Central memory CD4-positive, alpha-beta T cell (primary cell): ENCODE measurements around the gene CCDC3.

Experiments
- DNase-seq: peaks from one replicate; pipeline ENCODE4 v3.0.0; 2022

The CCDC3 gene

DNA sequence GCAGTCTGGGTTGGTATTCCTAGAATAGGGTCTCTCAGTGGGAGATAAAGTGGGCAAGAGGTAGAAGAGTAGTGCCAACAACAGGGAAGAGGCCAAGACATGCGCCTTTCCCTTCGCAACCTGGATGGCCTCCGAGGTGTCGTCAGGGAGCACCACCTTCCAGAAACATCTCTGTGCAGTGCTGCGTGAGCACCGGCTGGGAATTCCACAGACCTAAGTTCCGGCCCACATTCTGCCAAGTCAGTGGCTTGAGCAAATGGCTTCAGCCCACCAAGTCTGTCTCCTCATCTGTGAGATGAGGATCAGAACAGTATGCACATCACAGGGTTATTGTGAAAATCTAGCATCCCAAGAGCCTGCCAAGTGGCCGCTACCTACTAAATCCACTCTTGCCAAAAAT, 40.6 kb downstream of the CCDC3 start:
- DNase-seq: no peak

DNA sequence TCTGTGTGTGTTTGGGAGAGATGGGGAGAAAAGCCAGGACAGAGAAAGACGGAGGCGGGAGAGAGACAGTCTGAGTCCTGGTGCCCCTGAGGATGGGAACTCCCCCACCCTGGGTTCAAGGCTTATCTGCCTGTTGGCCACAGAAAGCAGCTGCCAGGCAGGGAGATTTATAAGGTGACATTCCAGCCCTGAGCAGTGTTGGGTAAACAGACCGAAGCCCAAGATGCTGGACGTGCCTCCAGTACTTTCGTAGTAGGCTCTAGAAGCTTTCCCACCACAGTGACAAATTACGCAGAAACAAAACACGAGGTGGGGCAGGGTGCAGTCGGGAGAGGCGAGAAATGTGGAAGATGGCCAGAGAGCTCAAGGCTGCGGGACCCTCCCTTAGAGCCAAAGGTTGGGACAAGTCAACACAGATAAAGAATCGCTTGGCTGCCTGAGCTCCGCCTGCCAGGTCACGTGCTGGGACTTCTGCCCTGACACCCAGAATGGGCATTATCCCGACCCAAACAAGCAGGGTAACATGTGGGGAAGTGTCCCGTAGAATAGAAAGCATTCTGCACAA, 41.1 kb downstream of the CCDC3 start:
- DNase-seq: no peak

DNA sequence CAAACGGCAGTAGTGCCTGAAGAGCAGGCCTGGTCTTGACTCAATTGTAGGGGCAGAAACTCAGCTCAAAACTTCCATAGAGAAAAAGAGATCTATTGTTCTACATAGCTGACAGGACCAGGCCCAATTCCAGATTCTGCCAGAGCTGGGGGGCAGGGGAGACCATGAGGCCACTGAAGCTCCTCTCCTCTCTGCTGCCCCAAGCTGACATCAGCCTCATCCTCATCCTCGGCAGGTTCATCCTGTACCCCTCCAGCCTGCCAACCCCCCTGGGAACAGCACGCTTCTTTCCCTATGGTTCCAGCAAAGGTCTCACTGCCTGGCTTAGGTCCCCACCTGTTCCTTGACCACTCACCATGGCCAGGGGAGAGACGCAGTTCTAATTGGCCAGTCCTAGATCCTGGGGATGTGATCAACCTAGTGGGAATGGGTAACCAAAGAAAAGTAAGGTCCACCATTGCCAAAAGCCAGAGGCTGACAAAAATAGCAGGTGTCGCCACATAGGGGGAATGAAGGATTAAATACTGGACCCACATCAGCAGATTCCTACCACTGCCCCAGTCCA, 42.9 kb downstream of the CCDC3 start:
- DNase-seq: no peak

DNA sequence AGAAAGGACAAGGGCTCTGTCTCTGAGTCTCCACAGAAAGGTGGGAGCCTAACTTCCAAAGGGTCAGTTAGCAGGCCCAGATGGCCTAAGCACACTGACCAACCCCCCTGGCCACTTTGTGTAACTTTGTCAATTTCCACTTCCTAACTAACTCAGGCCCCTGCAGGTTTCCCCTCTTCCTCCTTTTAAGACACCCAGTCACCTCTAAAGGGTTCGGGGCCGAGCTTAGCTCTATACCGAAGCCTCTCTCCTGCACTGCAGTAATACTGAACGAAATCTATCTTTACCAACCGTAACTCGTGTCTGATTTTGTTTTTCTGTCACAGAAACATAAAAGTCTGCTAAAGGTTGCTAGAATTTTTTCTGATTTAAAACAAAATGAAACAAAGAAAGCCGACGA, 44.4 kb downstream of the CCDC3 start:
- no peak for DNase-seq

DNA sequence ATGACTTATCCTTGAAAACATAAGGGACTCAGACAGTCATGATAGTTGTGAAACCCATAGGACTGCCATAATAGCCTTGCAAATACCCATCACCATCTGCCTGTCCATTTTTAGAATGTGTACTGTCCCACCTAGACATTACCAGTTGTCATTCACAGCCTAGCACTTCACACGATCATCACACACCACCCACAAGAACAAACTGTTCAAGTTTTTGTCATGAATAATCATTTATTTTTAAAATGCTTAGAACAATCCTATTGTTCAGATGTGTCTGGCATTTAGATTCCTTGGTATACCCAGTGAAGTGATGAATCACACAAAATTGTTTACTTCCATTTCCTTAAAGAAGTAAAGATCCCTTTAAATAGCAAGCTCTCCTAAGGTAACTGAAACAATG, 46.6 kb downstream of the CCDC3 start:
- DNase-seq: no peak

DNA sequence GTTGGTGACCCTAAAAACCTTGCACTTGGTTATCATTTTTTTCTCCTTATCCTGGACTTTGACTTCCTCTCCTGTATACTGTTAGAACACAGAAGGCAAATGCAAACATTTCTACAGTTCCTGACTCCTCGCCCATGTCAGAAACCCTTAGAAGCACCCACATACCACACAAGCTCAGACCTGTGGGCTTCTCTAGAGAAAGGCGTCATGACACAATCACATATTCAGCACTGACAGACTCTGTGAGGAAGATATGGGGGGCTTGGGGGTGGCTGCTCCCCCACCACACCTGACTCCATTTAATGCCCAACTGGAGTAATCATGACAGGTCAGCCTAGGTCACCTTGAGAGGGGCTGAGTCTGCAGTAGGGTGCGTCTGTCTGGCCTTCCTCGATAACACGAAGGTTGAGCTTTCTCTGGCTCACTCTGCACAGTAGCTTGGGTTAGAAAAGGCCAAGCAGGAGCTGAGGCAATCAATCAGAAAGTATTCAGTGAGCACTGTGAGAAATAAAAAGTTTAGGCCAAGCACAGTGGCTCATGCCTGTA, 50.9 kb downstream of the CCDC3 start:
- DNase-seq: no peak

DNA sequence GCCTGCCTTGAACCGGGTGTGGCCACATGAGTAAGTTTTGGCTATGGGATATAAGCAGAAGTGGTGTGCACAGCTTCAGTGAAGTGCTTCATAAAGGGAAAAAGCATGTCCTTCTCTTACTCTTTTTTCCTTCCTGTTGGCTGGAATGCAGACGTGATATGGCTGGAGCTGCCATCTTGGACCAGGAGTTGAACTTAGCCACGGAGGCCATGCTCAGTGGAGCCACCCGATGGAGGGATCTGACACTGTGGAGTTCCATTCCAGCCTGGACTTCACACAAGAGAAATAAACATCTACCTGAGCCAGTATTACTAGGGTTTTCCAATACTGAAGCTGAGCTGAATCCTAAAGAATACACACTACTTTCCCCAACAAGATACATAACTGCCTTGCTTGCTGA, 52.3 kb downstream of the CCDC3 start:
- DNase-seq: no peak

DNA sequence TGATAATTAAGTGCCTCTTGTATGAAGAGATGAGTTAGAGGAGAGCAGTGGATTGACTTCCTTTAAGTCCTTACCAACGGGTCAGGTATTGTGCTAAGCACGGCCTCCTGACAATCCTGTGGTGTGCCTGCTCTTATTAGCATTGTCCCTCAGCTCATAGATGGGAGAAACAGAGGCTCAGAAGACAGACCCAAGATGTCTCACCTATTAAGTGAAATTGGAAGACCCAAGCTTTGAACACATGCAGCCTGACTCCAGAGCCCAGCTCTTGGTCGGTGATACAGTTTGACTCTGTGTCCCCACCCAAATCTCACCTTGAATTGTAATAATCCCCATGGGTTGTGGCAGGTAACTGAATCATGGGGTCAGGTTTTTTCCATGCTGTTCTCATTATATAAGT, 53.8 kb downstream of the CCDC3 start:
- no peak for DNase-seq

DNA sequence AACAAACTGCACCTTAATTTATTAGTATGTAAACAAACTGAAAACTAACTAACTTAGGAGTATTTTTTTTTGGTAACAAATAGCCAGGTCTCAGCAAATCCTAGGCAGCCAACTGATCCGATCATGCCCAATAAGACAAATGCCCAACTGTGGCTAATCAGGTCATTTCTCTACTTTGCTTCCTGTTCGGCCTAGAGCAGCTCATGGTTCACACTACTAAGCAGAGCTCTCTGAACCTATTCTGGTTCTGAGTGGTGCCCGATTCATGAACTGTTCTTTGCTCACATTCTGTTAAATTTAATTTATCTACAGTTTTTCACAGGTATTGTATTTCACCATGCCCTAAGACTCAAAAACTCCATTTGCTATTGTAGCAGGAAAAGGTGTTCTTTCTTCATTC, 55.1 kb downstream of the CCDC3 start:
- DNase-seq: no peak

DNA sequence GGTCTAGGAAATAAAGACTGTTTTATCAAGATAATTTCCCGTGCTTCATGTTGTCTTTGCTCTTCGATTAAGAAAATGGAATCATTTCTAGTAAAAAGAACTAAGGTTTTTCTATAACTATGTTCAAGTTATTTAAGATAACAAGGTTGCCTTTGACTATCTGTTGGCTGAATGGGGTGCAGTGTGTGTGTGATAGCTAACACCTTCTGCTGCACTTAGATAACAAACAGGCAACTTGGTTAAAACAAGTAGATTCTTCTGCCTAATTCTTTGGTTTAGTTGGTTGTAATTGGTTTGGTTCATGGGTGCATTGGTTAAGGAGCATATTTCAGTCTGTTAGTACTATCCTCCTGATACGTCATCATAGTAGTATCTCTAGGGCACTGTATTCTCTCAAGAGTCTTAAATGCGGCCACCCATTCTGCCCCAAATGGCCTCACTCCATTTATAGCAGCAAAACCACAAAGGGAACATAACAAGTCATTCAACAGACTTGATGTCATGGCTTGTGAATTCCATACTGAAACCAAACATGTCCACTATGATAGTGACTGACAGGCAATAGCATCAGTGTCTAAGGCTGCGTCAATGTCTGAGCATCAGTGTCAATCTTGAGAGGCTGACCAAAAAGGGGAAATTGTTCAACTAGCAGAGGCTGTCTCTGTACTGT, 55.7 kb downstream of the CCDC3 start:
- DNase-seq: no peak

DNA sequence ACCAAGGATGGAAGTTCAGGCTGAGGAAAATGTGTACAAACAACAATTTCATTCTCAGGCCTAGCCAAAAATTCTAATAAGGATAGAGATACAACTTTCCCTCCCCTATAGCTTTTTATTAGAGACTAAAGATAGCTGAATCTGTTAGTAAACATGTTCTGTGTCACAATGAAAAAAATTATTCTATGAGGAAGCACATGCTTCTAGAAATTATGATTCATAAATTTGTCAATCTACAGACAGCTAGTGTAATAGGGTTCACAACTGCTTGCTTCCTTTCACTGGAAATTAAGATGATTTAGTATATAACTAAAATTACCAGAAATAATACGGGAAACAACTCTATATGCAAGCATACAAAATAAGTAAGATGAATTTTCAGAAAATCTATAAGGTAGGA, 56.6 kb downstream of the CCDC3 start:
- DNase-seq: no peak

DNA sequence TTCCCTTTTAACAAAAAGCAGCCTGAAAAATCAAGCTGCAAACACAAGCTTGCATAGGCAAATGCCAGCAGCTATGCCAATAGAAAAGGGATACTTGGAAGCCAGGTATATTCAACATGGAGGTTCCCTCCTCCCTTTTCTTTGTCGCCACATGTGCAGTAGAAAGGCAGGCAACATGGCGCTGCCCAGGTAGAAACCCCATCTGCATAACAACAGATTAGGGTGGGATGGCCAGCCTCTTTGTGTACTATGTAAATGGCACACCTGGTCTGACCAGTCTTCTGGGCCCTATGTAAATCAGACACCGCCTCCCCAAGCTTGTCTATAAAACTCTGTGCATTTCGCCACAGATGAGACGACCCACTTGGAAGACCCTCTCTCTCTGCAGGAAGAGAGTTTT, 58.1 kb downstream of the CCDC3 start:
- no peak for DNase-seq

DNA sequence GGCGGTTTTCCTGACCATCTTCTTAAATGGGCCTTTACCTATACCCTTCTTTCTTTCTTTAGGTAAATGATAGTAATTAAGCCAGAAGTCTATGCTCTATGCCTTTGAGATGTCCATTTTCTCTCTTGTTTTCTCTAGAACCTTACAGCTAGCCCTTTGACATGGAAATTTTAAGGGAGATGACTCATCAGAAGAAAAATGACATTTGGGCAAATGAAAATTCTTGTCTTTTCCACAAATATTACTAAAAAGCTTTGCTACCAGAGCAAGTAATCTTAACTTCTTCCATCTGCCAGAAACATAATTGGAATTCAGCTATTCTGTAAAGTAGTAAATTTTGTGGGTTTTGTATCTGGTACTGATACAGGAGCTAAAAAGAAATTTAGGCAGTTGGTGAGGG, 59.5 kb downstream of the CCDC3 start:
- no peak for DNase-seq

DNA sequence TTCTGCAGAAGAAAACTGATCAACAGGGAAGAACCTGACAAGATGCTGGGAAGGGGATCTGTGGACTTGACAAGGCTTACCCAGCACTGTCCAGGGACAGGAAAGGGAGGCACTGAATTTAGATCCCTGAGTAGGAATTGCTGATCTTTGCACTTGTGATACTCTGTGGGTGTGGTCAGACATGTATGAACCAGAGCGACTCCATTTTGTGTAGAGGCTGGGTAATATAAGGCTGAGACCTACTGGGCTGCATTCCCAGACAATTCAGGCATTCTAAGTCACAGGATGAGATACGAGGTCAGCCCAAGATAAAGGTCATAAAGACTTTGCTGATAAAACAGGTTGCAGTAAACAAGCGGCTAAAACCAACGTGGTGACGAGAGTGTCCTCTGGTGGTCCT, 60.7 kb downstream of the CCDC3 start:
- no peak for DNase-seq

DNA sequence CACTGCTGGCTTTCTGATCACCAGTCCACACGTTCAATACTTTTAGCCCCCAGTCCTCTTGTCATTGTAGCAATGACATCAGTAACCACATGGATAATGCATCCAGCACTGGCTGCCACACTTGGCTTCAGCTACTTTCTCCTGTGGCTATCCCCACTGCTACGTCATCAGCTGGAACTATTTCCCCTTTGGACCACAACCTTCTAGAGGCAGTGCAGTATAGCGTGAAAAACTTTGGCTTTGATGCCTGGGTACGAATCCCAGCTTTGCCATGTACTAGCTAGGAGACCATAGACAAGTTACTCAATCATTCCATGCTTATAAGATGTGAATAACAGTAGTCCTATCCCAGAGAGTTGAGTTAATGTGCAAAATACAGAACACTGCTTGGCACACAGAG, 63.2 kb downstream of the CCDC3 start:
- DNase-seq: no peak

DNA sequence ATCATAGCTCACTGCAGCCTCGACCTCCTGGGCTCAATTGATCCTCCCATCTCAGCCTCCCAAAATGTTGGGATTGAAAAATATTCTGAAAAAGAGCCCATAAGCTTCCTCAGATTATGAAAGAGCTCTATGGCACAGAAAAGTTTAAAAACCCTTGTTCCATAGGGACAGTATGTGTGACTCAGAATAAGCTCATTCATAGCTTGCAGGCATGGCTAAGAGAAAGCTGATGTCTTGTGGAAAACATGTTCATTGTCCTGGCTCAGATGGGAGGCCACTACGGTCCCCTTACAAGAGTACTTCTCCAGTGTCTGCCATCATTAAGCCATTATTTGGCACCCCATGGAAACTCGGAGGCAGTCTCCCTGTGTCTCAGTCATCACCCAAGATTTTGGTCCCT, 64.0 kb downstream of the CCDC3 start:
- no peak for DNase-seq

DNA sequence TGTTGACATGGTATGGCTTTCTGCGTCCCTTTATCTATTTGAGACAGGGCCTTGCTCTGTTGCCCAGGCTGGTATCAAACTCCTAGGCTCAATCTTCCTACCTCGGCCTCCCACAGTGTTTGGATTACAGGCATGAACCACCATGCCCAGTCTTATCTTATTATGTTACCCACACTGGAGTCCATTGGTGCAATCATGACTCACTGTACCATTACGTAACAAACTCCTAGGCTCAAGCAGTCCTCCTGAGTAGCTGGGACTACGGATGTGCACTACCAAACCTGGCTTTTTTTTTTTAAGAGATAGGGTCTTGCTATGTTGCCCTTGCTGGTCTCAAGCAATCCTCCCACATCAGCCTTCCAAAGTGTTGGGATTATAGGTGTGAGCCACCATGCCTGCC, 66.7 kb downstream of the CCDC3 start:
- no peak for DNase-seq

DNA sequence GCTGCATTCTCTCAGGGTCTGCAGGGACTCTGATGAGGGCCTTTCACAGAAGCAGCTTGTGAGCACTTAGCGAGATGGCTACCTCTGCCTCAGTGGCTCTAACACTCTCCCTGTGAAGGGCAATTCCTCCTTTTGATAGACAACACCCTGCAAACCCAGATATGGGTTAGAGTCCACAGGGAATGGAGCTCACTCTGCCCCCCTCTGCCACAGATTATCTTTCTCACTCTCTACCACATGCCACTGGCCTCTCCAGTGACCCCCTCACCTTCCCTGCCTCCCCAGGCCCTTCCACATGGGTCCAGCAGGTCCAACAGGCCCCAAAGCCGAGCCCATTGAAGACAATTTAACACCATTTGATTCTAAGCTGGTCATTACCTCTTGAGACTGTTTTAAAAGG, 72.1 kb downstream of the CCDC3 start:
- no peak for DNase-seq

DNA sequence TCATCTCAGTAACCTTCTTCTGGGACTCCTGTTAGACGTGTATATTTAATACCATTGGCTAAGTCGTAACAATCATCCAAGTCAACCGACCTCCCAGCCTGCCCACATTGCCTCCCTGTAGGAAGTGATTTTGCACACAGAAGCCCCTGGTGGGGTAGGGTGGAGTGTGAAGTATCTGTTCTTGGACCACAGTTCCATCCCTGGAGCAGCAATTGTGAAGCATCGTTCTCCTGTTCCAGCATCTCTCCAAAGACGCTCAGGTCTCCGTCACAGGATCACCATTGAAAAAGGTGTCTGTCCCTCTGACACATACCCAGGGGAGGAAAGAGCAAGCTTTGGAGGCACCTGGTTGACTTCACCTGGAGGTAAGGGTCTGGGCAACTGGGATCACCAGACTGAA, 72.9 kb downstream of the CCDC3 start:
- DNase-seq: no peak

DNA sequence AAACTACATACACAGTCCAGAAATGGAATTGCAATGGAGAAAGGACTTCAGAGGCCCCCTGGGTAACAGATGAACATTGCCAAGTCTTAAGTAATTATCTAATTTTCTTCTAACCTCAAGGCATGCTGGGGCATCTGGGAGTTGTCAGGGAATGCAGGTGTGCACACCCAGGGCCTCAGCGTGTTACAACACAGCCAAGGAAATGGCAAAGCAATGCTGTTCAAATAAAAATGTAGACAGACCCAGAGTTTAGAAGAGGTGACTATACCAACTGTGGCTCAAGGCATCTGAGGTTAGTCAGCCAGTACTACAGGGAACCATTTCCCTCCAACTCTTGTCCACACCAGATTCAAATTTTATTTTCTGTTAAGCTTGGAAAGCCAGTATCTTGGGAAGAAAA, 73.6 kb downstream of the CCDC3 start:
- no peak for DNase-seq

DNA sequence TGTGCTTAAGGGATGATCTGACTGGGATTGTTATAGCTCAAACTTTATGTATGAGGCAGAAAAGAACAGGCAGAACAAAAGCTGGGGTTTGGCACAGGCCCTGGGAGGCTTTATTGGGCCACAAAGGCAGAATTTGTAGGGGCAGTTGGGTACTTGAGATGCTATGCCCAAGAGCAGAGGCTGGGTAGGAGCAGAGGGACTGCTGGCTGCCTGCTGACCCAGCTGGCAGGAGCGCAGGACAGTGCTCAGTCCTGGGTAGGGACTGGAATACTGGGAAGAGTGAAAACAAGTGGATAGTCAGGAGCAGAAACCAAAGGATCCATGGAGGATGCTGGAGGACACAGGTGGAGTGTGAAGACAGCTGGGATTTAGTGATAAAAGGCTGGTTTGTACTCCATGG, 75.7 kb downstream of the CCDC3 start:
- DNase-seq: no peak

DNA sequence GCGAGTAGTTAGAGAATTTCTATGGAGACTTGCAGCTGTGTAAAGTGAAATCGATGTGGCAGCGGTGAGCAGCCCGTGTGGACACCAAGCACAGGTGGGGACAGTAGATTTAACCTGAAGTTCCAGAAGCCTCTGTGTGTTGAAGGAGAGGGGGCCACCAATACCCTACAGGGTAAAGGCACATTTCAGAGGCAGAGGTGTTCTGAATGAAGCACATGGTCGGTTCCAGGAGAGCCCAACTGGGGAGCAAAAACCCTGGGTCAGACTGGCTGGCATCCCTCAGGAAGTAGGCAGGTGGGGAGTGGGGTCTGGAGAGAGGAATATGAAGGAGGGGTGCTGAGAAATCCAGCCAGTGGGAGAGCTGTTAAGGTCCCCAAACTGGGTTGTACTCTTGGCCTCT, 76.6 kb downstream of the CCDC3 start:
- no peak for DNase-seq

DNA sequence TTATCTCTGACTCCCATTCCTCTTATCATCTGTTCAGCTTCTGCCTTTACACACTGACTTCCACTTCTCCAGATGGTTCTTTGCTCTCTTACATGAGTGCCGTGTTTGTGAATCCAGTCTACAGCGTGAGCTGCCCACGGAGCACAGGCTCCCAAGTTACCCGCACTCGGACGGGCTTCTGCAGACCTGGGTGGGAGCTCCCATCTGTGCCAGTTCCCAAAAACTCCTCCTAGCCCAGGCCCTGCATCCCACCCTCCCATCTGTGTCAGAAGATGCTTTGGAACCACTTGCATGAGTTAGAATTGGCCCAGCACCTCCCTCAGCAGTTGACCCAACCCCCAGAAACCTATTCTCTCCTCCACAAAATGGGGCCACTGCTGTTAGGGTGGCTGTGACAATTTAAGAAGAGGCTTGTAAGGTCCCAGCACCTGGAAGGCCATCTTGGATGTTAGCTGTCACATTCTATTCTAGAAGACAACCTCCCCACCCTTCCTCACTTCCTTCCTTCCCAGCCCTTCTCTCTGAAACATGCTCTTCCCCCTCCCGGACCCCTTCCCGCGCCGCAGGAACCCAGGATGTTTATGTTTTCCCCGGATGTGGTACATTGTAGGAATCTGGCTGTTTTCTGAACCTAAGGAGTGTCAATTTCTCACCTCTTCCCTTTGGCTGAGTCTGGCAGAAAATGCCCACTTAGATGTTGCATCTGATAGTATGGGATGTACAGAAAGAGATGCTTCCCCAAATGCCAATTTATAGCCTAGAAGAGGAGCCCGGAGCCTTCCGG, 79.2 kb downstream of the CCDC3 start:
- DNase-seq: no peak

DNA sequence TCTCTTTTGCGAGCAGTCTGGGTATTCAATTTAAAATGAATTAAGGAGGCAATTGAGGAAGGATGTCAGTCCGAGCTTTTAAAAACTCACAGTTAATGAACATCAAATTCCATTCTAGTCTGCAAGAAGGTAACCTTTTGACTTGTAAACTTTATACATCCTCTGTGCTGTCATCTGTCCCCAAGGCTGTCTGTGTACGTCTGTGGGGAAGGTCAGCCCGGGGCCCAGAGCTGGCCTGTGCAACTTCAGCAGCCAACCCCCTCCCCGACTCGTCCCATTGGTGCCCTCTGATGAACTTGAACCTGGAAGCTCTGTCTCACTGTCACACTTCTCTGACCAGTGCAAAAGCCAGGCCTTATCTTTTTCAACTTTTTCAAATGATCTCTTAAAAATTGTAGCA, 80.3 kb downstream of the CCDC3 start:
- DNase-seq: no peak
